HG03039 (cell line): Measurements from ENCODE around the gene ERFE.

ENCODE experiments used
- ATAC-seq: cut with Tn5 transposase; IDR thresholded peaks from one replicate; pipeline ENCODE4 v1.9.1; 2021; ENCODE audit warnings: mild to moderate bottlenecking, moderate library complexity; ENCODE audit not compliant: unreplicated experiment

The ERFE gene

GRCh38 chr2:238152771-238153688 lies 5.7 kb upstream of the ERFE start:
- ATAC-seq, result no peak

- no peak for ATAC-seq
These were observed 4.2 kb upstream of the ERFE start for GRCh38 chr2:238154570-238154969.

DNA sequence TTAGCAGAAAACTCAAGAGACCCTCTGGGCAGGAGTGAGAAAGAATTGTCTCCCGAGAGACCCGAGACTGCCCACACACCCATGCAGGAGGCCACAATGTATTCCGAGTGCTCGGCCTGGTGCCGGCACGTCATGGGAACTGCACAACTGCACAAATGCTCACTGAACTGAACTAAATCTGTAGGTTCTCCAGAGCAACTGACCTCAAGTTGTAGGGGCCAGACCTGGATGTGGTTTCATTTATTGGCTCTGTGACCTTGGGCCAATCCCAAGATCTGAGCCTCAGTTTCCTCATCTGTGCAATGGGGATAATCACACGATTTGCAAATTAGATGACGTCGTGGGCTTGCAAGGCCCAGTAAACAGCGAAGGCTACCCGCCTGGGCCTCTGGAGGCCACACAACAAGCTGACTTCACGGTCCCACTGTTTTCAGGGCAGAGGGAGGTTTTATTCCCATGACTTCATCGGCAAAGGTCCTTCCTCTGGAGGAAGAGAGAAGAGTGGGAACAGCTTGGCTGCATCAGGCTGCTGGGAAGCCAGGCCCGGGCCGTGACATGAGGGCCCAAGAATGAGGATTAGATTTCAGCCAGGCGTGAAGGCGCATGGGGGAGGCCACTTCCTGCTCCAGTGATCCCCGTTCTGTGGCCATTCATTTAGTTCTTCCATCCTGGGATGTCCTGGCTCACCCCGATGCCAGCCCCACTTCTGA lies 3.6 kb upstream of the ERFE start:
- ATAC-seq, result no peak

- ATAC-seq, result no peak
These were observed 2.7 kb upstream of the ERFE start for GRCh38 chr2:238155761-238156694.

DNA sequence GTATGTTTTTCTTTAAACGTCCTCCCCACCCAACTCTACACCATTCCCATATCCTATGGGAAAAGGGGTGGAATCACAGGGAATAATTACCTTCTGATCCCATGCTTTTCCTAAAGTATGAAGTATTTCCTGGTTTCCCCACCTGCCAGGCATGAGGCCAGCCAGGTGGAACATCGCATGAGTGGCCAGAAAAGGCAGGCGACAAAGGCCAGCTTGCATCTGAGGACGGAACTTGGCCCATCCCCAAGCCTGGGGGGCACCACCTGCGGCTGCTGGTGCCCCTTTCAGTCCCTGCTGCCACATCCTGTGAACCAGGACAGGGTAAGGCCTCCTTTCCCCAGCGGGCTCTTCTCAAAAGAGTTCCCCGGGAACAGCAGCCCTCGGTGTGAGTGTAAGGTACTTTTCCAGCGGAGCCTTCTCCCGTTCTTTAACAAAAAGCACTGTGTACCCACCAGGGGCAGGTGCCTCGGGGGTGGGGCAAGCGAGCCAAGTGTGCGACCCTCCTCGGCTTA lies 1.2 kb upstream of the ERFE start:
- no peak for ATAC-seq

DNA sequence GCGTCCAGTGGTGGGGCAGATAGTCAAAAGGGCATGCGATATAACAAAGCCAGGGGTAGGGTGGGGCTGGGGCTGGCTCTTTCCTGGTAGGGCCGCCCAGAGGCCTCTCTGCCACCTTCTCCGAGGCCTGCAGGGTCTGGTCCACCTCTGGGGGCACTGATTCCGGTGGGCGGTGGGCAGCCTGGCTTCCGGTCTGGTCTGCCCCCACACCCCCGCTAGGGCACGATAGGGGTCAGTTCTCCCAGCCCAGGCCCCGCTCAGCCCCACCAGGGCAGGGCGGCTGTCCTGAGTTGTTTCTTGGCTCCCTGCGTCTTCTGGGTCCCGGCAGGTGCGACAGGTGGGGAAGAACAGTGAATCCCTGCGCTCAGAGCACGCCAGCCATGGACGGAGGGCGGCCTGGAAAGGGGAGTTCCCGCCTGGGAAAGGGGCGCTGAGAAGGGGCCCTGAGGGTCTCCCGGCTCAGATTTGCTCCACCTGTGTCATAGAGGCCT lies 707 bp upstream of the ERFE start:
- no peak for ATAC-seq

DNA sequence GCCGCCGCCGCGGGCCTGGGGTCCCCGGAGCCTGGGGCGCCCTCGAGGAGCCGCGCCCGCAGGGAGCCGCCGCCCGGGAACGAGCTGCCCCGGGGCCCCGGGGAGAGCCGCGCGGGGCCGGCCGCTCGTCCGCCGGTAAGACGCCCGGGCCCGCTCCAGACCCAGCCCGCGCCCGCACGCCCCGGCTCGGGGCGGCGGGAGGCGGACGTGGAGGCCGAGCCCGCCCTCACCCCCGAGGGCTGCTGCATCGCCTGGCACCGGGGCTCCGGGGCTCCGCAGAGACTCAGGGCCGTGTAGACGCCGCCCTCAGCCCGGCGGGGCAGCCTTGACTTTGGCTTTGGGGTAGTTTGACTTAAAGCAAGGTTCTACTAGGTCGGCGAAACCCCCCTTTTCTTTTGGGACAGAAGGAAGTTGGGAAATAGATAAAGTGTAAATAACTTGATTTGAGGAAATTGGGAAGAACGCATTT lies 335 bp downstream of the ERFE start:
- ATAC-seq, result no peak

DNA sequence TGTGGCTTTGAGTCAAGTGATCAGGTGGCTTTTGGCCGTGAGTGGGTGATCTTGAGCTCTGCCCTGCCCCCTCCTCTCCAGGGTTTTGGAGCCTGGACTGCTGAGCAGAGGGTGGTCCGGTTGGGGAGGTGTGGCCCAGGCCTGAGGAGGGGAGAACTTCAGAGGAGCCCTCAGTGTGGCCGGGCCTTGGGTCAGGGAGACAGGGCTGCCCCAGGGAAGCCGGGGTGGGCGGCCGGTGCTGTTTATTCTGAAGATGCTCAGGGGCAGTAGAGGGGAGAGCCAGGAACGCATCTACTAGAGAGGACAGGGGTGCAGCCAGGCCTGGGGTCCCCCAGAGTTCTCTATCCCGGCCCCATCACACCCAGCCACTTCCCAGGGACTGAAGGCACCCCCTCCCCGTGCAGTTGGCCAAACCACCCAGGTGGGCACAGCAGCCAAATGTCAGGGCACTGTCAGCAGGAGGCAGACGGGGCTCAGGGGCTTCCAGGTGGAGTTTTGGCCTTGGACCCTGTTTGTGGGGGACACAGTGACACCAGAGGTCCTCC lies 963 bp downstream of the ERFE start:
- no peak for ATAC-seq

DNA sequence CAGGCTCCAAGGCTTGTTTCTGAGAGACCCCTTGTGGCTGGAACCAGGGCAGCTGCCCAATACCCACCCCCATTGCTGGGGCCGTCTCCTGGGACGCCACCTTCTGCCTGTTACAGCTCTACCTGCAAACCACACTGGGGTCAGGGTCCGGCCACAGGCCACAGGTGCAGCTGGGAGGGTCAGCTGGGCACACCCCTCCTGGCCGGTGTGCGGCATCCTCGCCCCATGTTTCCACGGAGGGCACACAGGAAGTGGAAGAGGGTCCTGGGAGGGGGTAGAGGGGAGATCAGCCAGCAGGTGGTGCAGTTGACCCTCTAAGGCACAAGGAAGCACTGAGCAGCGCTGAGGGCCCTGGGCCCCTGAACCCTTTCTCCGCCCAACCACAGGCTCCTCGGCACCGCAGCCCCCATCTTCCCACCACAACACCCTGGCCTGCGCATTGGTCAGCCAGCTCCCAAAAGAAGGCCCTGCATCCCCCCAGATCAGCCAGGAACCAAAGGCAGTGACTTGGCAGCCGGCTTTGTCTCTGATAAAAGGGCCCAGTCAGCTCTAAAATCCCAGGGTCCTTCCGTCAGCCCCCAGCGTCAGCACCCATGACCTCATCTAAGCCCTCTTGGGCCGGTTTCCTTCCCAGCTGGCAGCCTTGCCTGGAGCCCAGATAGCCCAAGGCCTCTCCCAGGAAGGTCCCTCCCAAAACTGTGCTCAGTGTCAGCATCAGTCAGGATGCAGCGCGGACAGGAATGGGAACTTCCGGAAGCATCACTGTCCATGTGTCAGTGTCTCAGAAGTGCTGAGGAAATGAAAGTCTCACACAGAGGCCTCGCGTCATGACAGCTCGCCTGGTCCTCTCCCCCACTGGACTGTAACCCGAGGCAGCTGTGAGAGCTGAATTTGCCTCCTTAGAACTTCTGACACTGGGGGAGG lies 1.7 kb downstream of the ERFE start:
- ATAC-seq, result no peak

- ATAC-seq, result no peak
These were observed 2.7 kb downstream of the ERFE start for GRCh38 chr2:238161291-238162051.

GRCh38 chr2:238162251-238162845 lies 3.6 kb downstream of the ERFE start:
- no peak for ATAC-seq

DNA sequence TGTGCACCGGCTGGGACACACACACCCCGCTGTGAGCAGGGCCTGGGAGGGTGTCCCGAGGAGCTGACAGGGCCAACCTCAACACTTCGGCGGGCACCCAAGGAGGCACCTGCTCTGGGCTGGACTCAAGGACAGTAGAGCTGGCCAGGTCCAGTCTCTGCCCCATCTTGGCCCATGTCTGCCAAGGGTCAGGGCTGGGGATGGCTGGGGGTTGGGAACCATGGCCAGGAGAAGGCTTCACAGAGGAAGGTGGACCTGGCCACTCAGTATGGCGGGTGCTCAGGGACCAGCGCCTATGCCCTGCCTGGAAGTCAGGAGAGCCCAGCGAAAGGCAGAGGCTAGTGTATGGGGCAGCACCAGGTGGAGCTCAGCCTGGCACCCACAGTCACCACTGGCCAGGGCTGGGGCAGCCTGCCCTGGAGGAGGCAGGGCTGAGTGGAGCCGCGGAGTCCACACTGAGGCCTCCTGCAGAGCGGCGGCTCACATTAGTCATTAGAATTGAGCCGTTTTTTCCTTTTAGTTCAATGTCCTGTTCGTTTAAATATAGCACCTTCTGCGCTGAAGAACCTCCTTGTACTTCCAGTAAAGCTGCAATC lies 4.2 kb downstream of the ERFE start:
- ATAC-seq, result no peak

GRCh38 chr2:238163481-238164198 lies 4.9 kb downstream of the ERFE start:
- no peak for ATAC-seq

- no peak for ATAC-seq
These were observed 6.1 kb downstream of the ERFE start for GRCh38 chr2:238164906-238165287.

DNA sequence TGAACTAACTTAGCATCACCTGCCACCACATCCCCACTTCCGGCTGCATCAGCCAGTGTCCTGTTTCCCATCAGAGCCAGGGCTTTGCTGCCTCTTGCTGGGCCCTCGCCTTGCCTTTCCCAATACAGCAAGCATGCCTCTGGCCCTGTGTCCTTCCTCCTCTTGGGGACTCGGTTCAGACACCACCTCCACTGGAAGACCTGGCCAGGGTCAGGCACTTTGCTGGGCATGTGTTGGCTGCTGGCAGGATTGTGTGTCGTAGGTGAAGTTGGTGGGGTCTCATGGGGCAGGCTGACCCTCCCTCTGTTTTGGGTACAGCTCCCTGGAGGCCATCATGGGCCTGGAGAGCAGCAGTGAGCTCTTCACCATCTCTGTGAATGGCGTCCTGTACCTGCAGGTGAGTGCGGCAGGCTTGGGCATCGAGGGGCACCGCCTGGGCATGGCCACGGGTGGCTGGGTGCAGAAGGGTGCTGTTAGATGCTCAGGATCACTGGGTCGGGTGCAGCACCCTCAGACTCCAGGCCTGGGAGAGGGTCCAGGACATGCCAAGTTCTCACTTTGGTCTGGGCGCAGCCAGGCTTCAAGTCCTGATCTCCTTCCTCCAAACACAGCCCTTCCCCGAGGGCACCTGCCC lies 6.6 kb downstream of the ERFE start:
- no peak for ATAC-seq
